ENCODE data around the gene ENPP1. TPM values are rescaled to one million over a fixed set of nuclear protein-coding genes. Genes with fewer than 3 reads are reported as not detected.

ENPP1 gene
- total and polyA plus RNA-seq, 8 donors, result 1.6 to 2.5 (median 2.0) TPM

DNA sequence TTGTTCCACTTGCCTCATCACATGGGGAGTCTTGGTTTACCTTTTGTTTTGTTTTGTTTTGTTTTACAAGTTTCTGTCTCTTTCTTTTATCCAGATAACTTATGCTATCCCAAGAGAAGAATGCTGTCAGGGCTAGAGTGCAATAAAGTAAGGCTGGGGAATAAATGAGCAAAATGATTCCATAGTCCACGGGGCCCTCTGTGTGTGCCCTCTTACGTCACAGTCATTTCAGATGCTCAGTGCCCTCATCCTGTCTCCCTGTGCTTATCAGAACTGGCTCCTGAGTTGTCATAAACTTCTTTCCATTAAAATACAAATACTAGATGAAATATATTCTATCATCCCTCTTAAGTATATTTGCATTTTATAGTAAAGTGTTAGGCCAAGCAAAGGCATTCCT lies 30.8 kb upstream of the ENPP1 start:
- Histone ChIP-seq H3K27me3 (no peaks in the 10 kb centered on the region), H3K27ac (no peak overlapping the region), H3K4me1 (no peaks in the 10 kb centered on the region), H3K36me3 (no peaks in the 10 kb centered on the region), H3K9me3 (no peaks in the 10 kb centered on the region), H3K4me3 (no peak overlapping the region)
- ATAC-seq (no peak), DNase-seq (no peak)
- TF ChIP-seq, protein P1, sequence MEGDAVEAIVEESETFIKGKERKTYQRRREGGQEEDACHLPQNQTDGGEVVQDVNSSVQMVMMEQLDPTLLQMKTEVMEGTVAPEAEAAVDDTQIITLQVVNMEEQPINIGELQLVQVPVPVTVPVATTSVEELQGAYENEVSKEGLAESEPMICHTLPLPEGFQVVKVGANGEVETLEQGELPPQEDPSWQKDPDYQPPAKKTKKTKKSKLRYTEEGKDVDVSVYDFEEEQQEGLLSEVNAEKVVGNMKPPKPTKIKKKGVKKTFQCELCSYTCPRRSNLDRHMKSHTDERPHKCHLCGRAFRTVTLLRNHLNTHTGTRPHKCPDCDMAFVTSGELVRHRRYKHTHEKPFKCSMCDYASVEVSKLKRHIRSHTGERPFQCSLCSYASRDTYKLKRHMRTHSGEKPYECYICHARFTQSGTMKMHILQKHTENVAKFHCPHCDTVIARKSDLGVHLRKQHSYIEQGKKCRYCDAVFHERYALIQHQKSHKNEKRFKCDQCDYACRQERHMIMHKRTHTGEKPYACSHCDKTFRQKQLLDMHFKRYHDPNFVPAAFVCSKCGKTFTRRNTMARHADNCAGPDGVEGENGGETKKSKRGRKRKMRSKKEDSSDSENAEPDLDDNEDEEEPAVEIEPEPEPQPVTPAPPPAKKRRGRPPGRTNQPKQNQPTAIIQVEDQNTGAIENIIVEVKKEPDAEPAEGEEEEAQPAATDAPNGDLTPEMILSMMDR (IDR thresholded peaks at IDR 0.05), result no peak
- intact Hi-C loops (cut with DNase I), result no loop called here

DNA sequence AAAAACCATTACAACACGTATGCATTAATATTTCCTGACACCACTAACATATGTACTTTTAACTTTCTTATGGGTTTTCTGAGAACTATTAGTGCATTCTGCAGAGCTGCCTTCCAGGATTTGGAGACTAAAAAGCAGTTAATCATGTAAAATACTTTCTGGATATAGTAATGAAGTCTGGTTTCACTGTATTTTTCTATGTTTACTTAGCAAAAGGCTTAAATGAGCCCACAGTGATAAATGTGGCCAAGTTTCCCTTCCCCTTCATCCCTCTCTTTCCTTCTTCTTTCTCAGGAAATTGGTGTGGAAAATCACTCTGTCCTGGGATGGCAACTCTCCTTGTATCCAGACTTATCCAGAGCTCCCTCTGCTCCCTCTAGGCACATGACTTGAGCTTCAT lies 29.7 kb upstream of the ENPP1 start:
- H3K27me3 ChIP-seq, result no peaks in the 10 kb centered on the region
- no peak overlapping the region for H3K27ac ChIP-seq
- H3K4me1 ChIP-seq, result no peaks in the 10 kb centered on the region
- intact Hi-C loops (cut with DNase I), result no loop called here
- H3K4me3 ChIP-seq, result no peak overlapping the region
- DNase-seq (no peak), ATAC-seq (no peak)
- TF ChIP-seq, protein P1 (IDR thresholded peaks at IDR 0.05), result no peak
- H3K9me3 ChIP-seq, result no peaks in the 10 kb centered on the region
- H3K36me3 ChIP-seq, result no peaks in the 10 kb centered on the region

DNA sequence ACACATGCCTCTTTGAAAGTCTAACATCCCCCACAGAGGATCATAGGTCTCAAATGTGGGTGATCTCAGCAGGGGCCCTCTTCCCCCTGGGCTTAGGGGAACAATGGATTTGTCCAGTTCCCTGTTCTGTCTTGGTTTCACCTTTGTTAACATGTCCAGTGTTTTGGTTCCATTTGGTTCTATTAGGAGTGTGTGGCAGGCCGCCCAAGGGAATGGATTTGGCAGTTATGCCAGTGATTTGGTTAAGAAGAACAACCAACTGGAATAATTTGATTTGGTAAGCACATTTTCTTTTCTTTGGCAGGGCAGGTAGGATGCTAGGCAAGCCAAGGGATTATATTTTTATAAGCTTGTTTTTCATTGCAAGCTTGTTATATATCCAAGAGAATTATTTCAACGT lies 28.5 kb upstream of the ENPP1 start:
- no peaks in the 10 kb centered on the region for H3K36me3 ChIP-seq
- H3K4me3 ChIP-seq, result no peak overlapping the region
- no peaks in the 10 kb centered on the region for H3K9me3 ChIP-seq
- DNase-seq, result no peak
- TF ChIP-seq, protein P1 (IDR thresholded peaks at IDR 0.05), result no peak
- intact Hi-C loops (cut with DNase I), result no loop called here
- H3K27ac ChIP-seq, result no peak overlapping the region
- no peak for ATAC-seq
- H3K4me1 ChIP-seq, result no peaks in the 10 kb centered on the region
- H3K27me3 ChIP-seq, result no peaks in the 10 kb centered on the region

DNA sequence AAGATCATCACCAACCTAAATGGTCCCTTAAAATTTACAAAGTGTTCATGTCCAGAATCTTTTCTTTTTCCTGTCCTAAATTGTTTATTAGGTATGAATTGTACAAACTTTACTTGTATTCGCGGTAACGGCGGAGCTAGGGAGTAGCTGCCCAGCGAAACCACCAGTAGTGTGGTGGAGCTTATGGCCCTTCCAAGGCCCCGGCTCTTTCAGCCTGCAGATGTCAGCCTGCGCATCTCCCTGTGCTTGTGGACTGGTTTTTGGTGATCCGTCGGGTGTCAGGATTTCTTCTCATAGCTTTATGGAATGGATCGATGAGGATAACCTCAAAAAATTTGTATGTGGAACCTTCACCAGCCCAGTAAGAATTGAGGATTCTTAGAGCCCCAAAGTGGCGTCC lies 27.2 kb upstream of the ENPP1 start:
- ATAC-seq (no peak), DNase-seq (no peak)
- H3K36me3 ChIP-seq, result no peaks in the 10 kb centered on the region
- intact Hi-C loops (cut with DNase I), result no loop called here
- H3K4me1 ChIP-seq, result no peaks in the 10 kb centered on the region
- no peak overlapping the region for H3K27ac ChIP-seq
- H3K27me3 ChIP-seq, result no peaks in the 10 kb centered on the region
- no peaks in the 10 kb centered on the region for H3K9me3 ChIP-seq
- H3K4me3 ChIP-seq, result no peak overlapping the region
- TF ChIP-seq, protein P1 (IDR thresholded peaks at IDR 0.05), result no peak

DNA sequence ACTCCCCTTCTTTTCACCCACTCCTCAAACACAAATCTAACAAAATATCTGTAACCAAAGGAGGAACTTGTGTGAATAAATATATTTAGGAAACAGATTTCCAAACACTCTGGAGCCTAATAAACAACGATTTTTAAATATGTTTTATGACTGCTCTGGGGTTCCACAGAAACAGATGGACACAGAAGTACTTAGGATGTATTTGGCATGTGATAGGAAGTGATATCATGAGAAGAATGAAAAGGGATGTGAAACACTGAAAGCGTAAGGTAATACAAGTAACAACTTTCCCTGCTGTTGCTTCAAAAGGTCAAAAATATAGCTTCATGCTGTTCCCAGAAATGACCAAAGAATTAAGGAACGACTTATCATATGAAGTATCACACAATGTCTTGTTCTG lies 26.1 kb upstream of the ENPP1 start:
- H3K4me3 ChIP-seq, result no peak overlapping the region
- no peaks in the 10 kb centered on the region for H3K4me1 ChIP-seq
- no peak for DNase-seq
- H3K36me3 ChIP-seq, result no peaks in the 10 kb centered on the region
- TF ChIP-seq, protein P1 (IDR thresholded peaks at IDR 0.05), result no peak
- H3K27ac ChIP-seq, result no peak overlapping the region
- intact Hi-C loops (cut with DNase I), result no loop called here
- H3K27me3 ChIP-seq, result no peaks in the 10 kb centered on the region
- no peaks in the 10 kb centered on the region for H3K9me3 ChIP-seq
- ATAC-seq, result no peak
